Keratinocyte (primary cell): ENCODE data around the gene TROAP. TPM values are rescaled to one million over a fixed set of nuclear protein-coding genes. Genes with fewer than 3 reads are reported as not detected.

Experiments used
- DNase-seq: peaks from one replicate; pipeline ENCODE4 v3.0.0-alpha.2; 2011; ENCODE audit warnings: low read depth, missing footprints, low spot score
- FAIRE-seq: peaks from 2 replicates; lab custom pipeline; 2011; peaks lifted over from hg19 to GRCh38; lab: Jason Lieb, UNC
- H2AFZ ChIP-seq: 2 replicates; pipeline ENCODE4 v1.6.0; 2012; ENCODE audit warnings: low read length, control low read depth, inconsistent platforms; ENCODE audit not compliant: control insufficient read depth
- H3K27ac ChIP-seq: 2 replicates; pipeline ENCODE4 v1.5.1; 2011; ENCODE audit warnings: low read length; ENCODE audit not compliant: control insufficient read depth, insufficient read depth
- H3K27me3 ChIP-seq: 3 replicates; pipeline ENCODE4 v1.6.0; 2011; ENCODE audit warnings: low read length; ENCODE audit not compliant: control insufficient read depth, insufficient read depth; ENCODE audit errors: extremely low read depth
- H3K36me3 ChIP-seq, 2 experiments: 2 replicates in 1 of 2; 3 replicates in 1 of 2; pipeline ENCODE4 v1.5.1; 2011; ENCODE audit warnings: low read length in 2 of 2, mild to moderate bottlenecking in 1 of 2; ENCODE audit not compliant: control insufficient read depth in 2 of 2, insufficient read depth in 2 of 2; ENCODE audit errors: extremely low read depth in 1 of 2
- H3K4me1 ChIP-seq: 3 replicates; pipeline ENCODE4 v1.5.1; 2011; ENCODE audit warnings: low read length; ENCODE audit not compliant: control insufficient read depth, insufficient read depth; ENCODE audit errors: extremely low read depth
- H3K4me2 ChIP-seq: 3 replicates; pipeline ENCODE4 v1.6.0; 2011; ENCODE audit warnings: low read depth, low read length; ENCODE audit not compliant: control insufficient read depth, insufficient read depth; ENCODE audit errors: extremely low read depth
- H3K4me3 ChIP-seq, 3 experiments: fragments of 200-600 bp in 1 of 3; sonication (generic) in 1 of 3; 2 replicates in 2 of 3; 3 replicates in 1 of 3; pipeline ENCODE4 v1.5.1; 2011 to 2016; ENCODE audit warnings: low read length in 3 of 3, mild to moderate bottlenecking in 3 of 3, control low read depth in 2 of 3, inconsistent platforms in 1 of 3, low read depth in 1 of 3, mixed read lengths in 1 of 3, mixed run types in 1 of 3, moderate library complexity in 1 of 3; ENCODE audit not compliant: control insufficient read depth in 2 of 3, insufficient read depth in 2 of 3; ENCODE audit errors: extremely low read depth in 1 of 3
- H3K79me2 ChIP-seq: 2 replicates; pipeline ENCODE4 v1.6.0; 2012; ENCODE audit warnings: low read length; ENCODE audit not compliant: control insufficient read depth, insufficient read depth
- H3K9ac ChIP-seq: 3 replicates; pipeline ENCODE4 v1.6.0; 2011; ENCODE audit warnings: low read length; ENCODE audit not compliant: control insufficient read depth, insufficient read depth; ENCODE audit errors: extremely low read depth
- H3K9me1 ChIP-seq: 3 replicates; pipeline ENCODE4 v1.6.0; 2011; ENCODE audit warnings: low read length; ENCODE audit not compliant: control insufficient read depth, insufficient read depth; ENCODE audit errors: extremely low read depth
- H3K9me3 ChIP-seq: 2 replicates; pipeline ENCODE4 v1.5.1; 2012; ENCODE audit warnings: low read depth, low read length; ENCODE audit not compliant: control insufficient read depth
- H4K20me1 ChIP-seq: 3 replicates; pipeline ENCODE4 v1.6.0; 2011; ENCODE audit warnings: low read length; ENCODE audit not compliant: control insufficient read depth, insufficient read depth; ENCODE audit errors: extremely low read depth
- EZH2 ChIP-seq: IDR thresholded peaks from one replicate; pipeline ENCODE4 v1.6.1; 2012; ENCODE audit warnings: inconsistent platforms, mild to moderate bottlenecking, low read length, moderate library complexity
- dilution Hi-C: fragments of 300-500 bp; cut with MboI; formaldehyde crosslinking; loops from one replicate; pipeline ENCODE4 v1.7.0; 2020; ENCODE audit warnings: low sequenced_read_pairs; ENCODE audit not compliant: extremely low pct_ligation_motif_present
- polyA plus RNA-seq, 5 experiments: library from polyadenylated mRNA; depleted of rRNA in 3 of 5; stranded (reverse) in 3 of 5; stranded (forward) in 1 of 5; unstranded in 1 of 5; fragments of >200 nt; gene quantifications; 1 replicate in 1 of 5; 2 replicates in 3 of 5; 3 replicates in 1 of 5; pipeline versions ENCODE4 v1.2.1 to v1.2.3, GENCODE V29; 2011 to 2012; ENCODE audit warnings: missing spikeins in 2 of 5, low read depth in 1 of 5, low replicate concordance in 1 of 5
- TF ChIP-seq, protein P1 (sequence below), 3 experiments: IDR thresholded peaks in 1 of 3; conservative IDR thresholded peaks in 1 of 3; optimal IDR thresholded peaks in 1 of 3; 2 replicates in 2 of 3; 3 replicates in 1 of 3; pipeline versions ENCODE3 to v1.5.1; 2011; ENCODE audit warnings: low read length in 3 of 3, mild to moderate bottlenecking in 3 of 3, moderate library complexity in 2 of 3, control low read depth in 1 of 3, inconsistent platforms in 1 of 3; ENCODE audit not compliant: insufficient read depth in 2 of 3; ENCODE audit errors: extremely low read depth in 1 of 3

Gene TROAP
- polyA plus RNA-seq, 1 donor (not counting 4 experiments of a cell fraction or from before 2014, with no cell fraction given), result 14.1 TPM

- no peak for FAIRE-seq
- Histone ChIP-seq H3K9me1 (no peaks in the 10 kb centered on the region), H3K4me3 (no peak overlapping the region), H3K4me1 (peaks cover 5% of the 10 kb centered on the region), H3K9ac (no peak overlapping the region), H4K20me1 (no peaks in the 10 kb centered on the region), H3K27me3 (peaks cover 20% of the 10 kb centered on the region), H3K4me2 (no peak overlapping the region), H3K36me3 (no peaks in the 10 kb centered on the region), H3K9me3 (no peaks in the 10 kb centered on the region), H3K79me2 (no peaks in the 10 kb centered on the region), H2AFZ (no peak overlapping the region), H3K27ac (no peak overlapping the region)
- dilution Hi-C loops, result no loop called here
- TF ChIP-seq, protein P1, sequence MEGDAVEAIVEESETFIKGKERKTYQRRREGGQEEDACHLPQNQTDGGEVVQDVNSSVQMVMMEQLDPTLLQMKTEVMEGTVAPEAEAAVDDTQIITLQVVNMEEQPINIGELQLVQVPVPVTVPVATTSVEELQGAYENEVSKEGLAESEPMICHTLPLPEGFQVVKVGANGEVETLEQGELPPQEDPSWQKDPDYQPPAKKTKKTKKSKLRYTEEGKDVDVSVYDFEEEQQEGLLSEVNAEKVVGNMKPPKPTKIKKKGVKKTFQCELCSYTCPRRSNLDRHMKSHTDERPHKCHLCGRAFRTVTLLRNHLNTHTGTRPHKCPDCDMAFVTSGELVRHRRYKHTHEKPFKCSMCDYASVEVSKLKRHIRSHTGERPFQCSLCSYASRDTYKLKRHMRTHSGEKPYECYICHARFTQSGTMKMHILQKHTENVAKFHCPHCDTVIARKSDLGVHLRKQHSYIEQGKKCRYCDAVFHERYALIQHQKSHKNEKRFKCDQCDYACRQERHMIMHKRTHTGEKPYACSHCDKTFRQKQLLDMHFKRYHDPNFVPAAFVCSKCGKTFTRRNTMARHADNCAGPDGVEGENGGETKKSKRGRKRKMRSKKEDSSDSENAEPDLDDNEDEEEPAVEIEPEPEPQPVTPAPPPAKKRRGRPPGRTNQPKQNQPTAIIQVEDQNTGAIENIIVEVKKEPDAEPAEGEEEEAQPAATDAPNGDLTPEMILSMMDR (optimal IDR thresholded peaks at IDR 0.05 in 1 of 3, IDR thresholded peaks at IDR 0.05 in 1 of 3, conservative IDR thresholded peaks at IDR 0.05 in 1 of 3; ENCODE audit: extremely low read depth in 1 of 3, insufficient read depth in 2 of 3, low read length in 3 of 3), result no peak
- TF ChIP-seq EZH2, result no peak
- no peak for DNase-seq
Measured at GRCh38 chr12:49301760-49302159, 21.3 kb upstream of the TROAP start.

DNA sequence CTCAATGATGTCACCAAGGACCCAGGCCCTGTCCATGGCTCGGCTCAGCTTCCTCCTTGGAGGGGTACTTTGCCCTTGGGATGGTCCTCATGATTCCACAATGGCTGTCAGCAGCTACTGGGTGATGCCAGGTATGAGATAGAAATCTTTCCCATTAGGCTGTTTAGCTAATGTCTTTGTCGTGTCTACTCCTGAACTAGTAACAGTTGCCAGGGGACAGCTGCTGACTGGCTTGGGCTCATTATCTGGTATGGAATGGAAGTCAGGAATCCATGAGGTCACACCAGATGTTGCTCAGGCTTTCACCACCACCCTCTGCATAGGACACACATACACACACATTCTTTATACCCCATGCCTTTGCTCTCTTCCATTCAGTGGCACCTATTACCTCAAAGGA is 18.9 kb upstream of the TROAP start:
- Histone ChIP-seq H3K79me2 (no peaks in the 10 kb centered on the region), H3K27ac (no peak overlapping the region), H3K27me3 (no peaks in the 10 kb centered on the region), H3K9me3 (no peaks in the 10 kb centered on the region), H3K9me1 (no peaks in the 10 kb centered on the region), H3K4me1 (no peaks in the 10 kb centered on the region), H2AFZ (no peak overlapping the region), H4K20me1 (no peaks in the 10 kb centered on the region), H3K36me3 (no peaks in the 10 kb centered on the region), H3K4me3 (no peak overlapping the region), H3K4me2 (no peak overlapping the region), H3K9ac (no peak overlapping the region)
- no peak for FAIRE-seq
- DNase-seq, result no peak
- dilution Hi-C loops, result no loop called here
- TF ChIP-seq, protein P1 (optimal IDR thresholded peaks at IDR 0.05 in 1 of 3, IDR thresholded peaks at IDR 0.05 in 1 of 3, conservative IDR thresholded peaks at IDR 0.05 in 1 of 3; ENCODE audit: extremely low read depth in 1 of 3, insufficient read depth in 2 of 3, low read length in 3 of 3), result no peak
- TF ChIP-seq EZH2, result no peak
